GM21576 (cell line): Measurements from ENCODE around the gene SMC6.
A peak's percentile ranks its signal among the peaks of the same experiment; 100 is the strongest.

ENCODE experiments used
- ATAC-seq: cut with Tn5 transposase; IDR thresholded peaks from one replicate; pipeline ENCODE4 v1.9.1; 2021; ENCODE audit warnings: mild to moderate bottlenecking, moderate library complexity; ENCODE audit not compliant: unreplicated experiment

Gene SMC6

GRCh38 chr2:17658251-17658843 is 95.3 kb downstream of the SMC6 start:
- peak; percentile 70 for ATAC-seq

GRCh38 chr2:17657759-17658158 is 95.9 kb downstream of the SMC6 start:
- ATAC-seq, result no peak

DNA sequence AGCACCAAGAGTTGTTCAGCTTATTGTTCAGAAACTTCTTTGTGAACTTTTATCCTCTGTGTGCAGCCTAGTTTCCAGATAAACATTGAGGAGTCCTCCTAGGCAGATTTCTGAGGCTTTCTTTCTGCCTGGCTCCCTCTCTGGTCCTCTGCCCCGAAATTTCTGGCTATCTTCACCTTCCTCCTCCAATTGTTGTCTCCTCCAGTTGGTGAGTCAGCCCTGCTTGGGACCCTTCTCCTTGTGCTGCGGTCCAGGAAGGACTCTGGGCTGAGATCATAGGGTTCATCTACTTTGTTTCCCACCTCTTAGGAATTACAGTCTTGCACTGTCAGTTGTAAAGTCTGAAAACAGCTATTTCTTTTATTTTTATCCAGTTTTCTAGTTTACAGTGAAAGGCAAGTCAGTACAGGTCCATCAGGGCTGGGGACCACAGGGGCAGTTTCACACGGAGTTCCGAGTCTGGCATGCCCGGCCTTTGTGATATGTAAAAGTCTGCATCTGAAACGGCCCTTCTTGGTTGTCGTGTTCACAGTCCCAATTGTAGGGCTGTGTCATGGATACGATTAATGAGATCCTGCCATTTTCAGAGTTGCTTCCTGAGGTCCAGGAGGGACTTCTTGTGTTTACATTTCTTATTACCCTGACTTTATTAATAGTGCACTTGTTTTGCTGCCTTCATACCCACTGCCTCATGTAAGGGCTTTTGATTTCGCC is 100.8 kb downstream of the SMC6 start:
- ATAC-seq, result no peak

DNA sequence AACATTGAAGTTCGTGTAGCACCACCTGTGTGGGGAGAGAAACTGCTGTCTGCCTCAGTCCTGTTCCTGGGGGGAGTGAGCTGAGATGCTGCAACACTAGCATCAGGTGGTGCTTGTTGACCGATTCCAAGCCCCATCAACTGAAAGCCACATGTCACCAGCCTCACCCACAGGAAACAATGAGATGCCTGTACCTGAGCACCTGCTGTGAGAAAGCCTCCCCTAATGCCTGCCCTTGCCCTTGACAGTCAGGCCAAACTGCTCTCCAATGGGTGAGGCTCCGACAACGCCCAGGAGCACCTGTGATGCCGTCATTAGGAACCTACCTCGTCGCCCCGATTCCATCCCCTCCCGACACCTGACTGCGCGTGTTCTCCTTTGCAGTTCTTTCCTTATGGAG is 104.6 kb downstream of the SMC6 start:
- ATAC-seq, result no peak

DNA sequence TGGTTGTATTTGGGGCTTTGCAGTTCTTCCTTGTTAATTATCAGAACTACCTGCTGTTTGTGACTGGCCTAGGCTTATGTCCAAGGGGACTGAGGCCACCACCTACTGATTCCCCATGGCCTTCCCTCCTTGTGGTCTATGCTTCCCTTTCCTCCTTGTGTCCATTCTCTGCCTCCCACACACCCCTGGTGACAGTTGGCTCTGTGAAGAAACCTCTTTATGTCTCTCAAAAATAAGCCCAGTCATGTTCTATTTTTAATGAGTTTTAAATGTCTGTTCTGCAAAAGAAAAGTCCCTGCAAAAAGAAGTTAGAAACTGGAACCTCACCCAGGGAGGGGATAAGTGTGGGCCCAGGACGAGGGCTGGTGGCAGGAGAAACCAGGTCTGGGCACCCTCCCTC is 105.0 kb downstream of the SMC6 start:
- no peak for ATAC-seq

DNA sequence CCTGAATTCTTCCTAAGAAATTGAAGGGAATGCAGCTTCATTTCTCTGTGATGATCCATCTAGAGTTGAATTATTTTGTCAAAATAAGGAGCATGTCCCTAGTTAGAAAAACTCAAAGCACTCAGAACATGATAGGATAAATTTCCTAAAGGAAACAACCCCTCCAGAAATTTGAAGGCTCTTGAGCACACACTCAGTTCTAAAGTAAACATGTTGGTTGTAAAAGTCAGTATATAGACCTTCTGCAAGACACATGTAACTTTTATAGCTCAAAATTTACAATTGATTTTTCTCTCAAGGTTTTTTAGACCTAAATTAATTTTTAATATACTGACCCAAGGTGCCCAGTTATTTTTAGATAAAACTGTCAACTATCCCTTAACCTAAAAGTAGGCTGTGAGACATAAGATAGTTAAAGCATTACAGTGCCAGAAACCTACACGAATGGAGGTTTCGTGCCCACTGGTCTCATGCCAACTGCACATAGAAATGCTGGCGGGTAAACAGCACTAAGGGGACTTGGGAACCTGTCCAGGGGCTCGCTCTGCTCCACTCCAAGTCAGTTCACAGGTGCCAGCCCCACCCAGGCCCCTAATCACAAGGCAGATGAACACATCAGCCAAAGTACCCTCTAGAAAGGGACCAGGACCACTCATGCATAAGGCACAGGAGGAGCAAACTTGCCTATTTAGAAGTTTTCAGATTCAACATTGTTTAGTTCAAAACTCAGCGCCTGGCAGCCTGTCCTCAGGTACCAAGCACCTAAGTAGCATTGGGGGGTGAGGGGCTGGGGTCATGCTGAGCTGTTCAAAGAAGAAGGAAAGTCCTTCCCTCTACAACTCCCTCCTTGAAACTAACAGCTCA is 106.5 kb downstream of the SMC6 start:
- no peak for ATAC-seq

DNA sequence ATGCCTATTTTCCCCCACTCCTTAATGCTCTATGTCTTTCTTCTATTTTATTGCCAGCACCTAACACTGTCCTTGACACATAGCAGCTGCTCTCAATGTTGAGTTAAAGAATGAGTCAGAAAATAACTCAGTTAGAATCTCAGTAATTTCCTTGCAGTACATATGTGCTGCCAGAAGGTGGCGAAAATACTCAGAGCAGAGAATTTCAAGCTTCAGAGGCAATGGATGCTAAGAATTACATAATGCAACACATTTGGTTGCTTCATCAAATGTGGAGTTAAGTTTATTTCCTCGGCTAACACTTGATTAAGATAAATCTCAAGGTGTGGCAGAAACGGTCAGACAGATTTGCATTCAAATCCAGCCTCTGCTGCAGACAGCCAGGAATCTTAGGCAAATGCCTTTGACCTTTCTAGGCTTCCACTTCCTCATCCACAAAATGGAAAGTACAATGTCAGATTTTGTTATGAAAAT is 107.5 kb downstream of the SMC6 start:
- peak; percentile 87 for ATAC-seq

- no peak for ATAC-seq
Measured at GRCh38 chr2:17644997-17645720, 108.5 kb downstream of the SMC6 start.

DNA sequence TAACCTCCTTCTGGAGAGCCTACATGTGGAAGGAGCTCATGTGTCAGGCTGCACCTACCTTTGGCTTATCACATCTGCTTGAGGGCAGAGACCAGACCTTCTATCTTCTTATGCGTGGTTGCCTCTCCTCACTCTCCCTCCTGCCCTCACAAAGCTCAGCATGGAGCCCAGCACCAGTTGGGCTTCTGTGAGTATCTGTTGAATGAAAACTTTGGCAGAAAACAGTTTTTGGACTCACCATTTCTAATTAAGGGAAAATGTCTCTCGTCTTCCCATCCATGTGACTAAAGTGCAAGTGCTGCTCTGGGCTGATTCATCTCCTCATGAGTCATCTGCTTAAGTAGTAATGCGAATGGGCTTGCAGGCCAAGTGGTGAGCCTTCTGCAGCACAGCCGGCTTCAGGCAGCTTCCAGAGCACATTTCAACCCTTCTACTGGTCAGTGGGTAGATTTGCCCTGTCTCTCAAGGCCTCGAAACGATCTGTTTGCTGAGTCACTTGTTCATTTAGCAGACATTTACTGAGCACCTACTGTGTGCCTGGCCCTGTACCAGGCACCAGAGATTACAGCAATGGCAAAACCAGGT is 110.5 kb downstream of the SMC6 start:
- ATAC-seq, result no peak

- no peak for ATAC-seq
Measured at GRCh38 chr2:17640406-17640805, 113.2 kb downstream of the SMC6 start.

- ATAC-seq, result no peak
Measured at GRCh38 chr2:17638196-17638743, 115.3 kb downstream of the SMC6 start.

- no peak for ATAC-seq
Measured at GRCh38 chr2:17637131-17637906, 116.3 kb downstream of the SMC6 start.

GRCh38 chr2:17636257-17636656 is 117.4 kb downstream of the SMC6 start:
- ATAC-seq, result no peak

DNA sequence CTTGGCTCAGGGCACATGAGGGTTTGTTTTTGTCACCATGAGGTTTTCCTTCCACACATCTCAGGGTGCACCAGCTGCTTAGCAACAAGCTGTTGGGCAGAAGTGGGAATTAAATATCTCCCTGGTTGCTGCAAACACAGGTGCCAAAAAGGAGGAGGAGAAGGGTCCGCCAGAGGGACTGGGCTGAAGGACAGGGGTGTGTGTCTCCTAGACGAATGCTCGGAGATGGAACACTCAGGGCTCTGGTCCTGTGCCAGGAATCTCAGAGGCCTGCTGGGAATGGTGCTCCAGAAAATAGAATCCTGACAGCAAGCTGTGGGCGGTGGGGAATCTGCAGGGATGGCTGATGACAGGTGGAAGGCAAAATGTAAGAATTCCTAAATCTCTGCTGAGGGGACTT is 118.6 kb downstream of the SMC6 start:
- ATAC-seq, result no peak

DNA sequence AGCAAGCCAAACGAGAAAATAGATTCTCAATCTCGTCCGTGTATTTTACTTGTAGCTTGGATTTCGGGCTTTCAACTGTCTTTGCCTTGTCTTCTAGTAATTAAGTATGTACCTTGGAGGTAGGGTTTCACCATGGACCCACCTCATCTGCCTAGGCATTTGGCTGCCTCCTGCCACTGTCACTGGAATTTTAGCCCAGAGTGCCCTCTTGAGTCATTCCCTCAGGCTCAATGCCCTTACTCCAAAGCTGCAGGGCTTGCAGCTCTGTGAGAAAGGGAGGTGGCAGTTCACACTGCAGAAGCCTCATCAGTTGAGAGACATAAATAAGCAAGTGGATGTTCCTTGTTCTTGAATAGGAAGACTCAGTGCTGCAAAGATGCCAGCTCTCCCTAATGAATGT is 123.5 kb downstream of the SMC6 start:
- ATAC-seq, result no peak

DNA sequence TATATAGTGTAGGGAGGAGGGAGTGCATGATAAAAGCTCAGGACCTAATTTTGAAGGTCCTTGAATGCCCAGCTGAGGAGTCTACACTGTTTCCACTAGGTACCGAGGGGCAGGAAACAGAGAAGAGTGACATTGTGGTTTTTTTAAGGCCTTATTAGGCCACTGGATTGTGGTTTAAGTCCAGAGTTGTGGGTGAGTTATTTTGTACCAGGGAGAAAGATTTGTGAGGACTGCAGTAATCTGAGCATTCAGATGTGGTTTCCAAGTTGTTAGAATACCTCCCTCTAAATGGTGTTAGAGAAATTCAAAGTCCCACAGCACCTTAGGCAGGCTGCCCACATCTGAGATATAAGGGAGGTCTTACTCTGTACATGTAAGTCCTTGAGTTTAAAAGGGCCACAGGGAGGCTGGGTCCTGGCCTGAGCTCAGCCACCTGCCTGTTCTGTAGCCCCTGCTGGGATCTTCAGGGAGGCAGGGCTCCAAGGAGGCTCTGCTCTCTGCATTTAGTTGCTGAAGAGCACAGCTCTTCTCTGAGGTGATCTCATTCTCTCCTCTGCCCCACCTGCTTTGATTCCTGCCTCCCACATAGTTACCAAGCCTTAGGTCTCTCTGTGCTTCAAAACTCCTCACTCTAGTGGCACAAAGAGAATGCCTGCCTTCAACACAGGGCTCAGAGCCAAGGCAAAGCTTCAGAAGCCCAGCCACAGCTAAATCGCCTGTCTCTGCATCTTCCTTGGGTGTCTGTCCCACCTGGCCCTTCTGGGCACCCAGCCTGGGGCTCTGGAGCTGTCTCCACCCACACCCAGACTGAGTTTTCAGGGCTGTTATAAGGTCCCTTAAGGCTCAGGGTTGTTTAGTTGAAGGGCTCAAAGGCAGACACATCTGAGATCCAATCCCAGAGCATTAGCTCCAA is 125.0 kb downstream of the SMC6 start:
- no peak for ATAC-seq

GRCh38 chr2:17627434-17627833 is 126.2 kb downstream of the SMC6 start:
- ATAC-seq, result no peak

DNA sequence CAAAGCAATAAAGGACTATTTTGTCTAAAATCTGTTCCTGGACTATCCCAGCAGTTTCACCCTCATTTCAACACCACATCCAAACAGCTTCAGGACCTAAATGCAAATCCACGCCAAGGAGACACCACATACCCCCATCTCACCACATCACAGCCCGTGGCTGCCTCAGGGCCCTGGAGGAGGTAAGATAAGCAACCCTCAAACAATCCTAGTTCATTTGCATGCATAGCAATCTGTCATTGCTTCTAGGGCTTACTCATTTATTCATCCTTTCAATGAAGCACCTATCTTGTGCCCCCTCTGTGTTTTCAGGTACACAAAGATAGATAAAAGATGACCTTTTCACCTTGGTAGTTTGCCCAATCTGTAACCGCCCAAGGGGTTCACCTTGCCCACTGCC is 126.6 kb downstream of the SMC6 start:
- ATAC-seq, result no peak

DNA sequence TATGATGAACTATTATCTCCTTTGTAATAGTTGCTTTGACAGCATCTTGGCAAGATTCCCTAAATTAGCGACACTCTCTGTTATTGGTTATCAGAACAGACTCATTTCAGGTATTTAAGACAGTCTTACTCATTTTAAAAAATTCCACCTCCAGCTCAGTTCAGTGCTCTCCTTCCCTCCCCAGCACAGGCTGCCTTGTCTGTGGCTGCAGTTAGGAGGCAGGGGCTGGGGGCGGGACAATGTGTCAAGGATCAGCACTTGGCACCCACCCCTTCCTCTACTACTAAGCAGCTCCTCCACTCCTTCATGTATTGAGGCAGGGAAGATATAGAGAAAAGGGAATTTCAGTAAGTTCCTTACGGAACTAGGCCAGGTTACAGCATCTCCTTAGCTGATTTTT is 128.2 kb downstream of the SMC6 start:
- ATAC-seq, result no peak
